ENCODE data around the gene MORN5.

Gene MORN5

DNA sequence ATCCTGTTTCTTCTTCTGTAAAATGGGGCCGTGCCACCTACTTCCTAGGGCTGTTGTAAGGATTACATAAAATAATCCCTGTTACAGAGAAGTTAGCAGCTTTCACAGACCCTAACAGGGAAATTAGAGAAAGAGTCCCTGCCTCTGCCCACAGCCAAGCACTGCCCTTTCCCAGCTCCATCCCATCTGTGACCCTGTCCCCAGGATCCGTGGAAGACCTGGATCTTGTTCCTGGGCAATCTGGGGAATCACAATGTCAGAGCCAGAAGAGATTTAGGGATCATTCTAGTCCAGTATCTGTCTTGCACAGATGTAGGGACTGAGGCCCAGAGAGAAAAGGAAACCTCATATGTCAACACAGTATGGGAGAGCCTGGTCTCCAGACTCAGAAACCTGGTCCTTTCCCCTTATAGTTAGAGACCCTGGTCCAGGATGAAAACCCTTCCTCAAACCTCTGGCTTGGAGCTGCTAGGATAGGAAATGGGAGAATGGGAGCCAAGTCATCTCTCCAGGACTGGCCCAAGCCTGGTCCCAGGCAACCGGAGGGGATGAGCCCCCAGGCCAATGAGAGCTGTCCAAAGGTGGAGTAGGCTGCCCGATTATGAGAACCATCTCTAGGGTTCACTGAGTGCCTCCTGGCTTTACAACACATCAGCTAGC is 56.6 kb downstream of the MORN5 start:
- DNase-seq (ENCODE audit: low spot score): no peak

DNA sequence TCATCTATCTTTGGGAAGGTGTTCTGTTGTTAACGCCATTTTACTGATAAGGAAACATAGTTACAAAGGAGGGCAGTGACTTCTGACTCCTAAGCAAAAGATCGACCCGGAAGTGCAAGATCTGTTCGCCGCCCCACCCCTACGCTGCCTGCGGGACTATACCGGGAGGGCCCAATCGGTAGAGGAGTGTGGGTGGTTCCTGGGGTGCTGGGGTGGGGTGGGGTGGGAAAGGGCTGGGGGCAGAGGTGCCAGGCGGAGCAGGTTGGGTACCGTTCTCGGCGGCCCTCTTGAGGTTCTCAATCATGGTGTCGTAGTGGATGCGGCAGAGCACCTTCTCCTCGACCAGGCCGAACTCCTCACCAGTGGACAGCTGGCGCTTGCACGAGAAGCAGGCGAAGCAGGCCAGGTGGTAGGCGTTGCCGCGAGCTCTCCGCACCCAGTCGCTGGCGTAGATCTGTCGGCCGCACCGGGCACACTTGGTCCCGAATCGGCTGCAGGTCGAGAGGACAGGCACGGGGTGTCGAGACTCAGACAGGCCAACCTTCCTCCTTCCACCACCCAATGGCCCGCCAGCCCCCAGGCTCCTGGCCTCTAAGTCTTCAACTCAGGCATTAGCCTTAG is 57.2 kb downstream of the MORN5 start:
- no peak for DNase-seq (ENCODE audit: low spot score)

- DNase-seq (ENCODE audit: low spot score): no peak
These were observed 57.9 kb downstream of the MORN5 start for GRCh38 chr9:122217640-122218039.

DNA sequence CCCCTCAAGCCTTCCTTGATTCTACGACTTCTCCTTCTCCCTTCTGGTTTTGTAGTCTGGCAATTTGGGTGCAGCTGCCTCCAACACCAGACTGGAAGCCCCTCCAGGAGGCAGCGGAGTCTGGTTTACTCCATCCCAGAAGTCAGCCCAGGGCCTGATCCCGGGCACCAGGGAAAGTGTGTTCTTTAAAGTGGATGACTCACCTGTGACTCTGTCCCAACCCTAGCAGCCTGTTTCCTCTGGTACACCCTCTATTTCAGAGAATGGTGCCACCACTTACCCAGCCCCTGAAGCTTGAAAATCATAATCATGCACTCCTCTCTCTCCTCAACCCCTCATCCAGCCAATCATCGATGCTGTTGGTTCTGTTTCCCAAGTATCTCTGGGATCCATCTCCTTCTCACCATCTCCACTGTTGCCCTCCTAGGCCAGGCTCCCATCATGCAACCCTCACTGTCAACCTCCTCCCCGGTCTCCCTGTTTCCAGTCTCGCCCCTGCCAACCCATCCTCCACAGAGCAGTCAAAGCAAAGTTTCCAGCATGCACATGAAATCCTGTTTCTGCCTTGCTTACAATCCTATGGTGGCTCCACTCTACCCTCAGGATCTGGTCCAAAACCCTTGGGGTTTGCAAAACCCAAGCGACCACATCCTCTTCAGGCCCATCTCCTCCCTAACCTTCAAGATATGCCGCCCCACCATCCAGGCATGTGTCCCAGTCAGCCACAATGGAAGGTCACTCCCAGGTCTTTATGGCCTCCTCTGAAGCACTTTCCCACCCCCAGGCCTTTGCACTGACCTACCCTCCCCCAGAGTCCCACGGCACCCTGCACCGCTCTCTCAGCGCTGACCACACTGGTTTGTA is 58.6 kb downstream of the MORN5 start:
- no peak for DNase-seq (ENCODE audit: low spot score)

- DNase-seq (ENCODE audit: low spot score): no peak
These were observed 59.5 kb downstream of the MORN5 start for GRCh38 chr9:122218935-122219855.

DNA sequence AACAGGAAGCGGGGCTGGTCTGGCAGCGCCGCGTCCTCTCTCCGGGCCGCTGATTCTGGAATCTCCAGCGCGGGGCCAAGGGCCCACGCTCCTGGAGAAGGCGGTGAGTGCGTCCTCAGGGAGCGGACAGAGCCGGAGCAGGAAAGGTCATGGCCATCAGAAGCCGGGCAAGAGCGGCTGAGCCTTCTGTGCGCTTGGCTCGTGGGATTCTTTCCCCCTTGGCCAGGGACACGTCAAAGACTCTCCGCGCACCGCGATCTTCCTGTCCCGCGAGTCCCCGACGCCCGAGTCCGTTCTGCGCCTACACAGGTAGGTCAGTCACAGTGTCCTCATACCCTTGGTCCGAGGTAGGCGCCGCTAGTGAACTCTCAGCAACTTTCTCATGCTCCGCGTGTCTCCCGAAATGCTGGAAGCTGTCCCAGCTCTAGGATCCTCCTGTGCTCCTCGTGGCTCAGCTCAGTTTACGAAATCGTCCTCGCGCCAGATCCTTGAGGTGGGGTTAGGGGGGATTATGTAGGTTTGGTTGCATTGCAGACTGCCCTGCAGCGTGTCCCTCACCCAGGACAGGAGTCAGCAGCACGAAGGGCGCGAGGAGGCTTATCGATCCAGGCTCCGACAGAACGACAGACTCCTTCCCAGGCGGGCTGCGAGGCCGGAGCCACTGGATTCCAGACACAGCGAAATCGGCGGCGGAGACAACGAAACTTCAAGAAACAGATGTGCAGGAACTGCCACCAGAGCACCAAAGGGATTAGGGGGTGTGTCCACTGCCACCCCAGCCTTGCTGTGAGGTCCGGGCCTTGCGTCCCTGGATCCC is 60.4 kb downstream of the MORN5 start:
- DNase-seq (ENCODE audit: low spot score): no peak

DNA sequence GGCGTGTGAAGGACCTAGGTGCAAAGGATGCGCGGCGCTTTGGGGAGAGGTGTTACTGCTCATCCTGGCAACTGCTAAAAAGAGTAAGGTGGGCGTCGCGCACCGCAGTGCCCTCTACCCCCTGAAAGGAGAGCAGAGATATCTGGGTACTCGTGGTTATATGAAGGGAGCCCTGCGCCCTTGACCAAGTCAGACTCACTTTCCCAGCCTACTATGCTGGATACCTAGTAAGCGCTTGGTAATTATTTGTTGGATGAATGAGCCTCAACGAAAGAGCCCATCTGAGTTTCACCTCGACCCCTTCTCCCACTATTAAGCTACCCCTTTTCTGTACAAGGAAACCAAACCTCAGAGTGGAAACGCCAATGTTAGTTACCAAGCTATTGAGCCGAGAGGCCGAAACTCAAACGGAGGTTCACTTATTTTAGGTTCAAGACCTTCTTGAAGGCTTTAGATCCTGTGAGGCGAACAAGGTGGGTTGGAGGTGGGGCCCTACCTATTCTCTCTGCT is 61.0 kb downstream of the MORN5 start:
- DNase-seq (ENCODE audit: low spot score): no peak

DNA sequence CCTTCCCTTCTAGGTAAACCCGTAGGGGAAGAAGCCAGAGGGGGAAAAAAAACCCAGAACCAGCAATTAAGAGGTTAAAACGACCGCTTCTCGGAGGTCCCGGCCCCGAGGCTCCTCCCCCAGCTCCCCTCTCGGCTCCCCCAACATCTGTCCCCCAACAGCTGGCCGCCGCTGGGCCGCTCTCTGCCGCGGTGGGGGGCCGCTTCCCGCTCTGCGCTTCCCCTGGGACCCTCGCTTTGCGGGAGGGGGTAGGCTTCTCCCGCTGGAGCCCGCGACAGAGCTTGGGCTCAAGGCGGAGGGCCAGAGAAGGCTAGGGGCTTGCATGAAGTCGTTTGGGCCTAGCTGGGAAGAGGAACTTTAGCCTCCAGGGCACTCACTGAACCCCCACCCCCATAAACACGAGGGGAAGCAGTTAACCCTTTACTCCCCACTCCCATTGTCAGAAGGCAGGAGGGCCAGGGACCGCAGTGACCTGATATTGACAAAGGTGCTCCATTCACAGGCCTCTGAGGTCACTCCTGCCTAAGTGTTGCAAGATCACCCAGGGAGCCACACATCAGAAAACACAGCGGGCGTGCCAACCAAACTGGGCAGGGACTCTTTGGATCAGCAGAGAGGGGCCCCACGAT is 61.6 kb downstream of the MORN5 start:
- DNase-seq (ENCODE audit: low spot score): no peak

DNA sequence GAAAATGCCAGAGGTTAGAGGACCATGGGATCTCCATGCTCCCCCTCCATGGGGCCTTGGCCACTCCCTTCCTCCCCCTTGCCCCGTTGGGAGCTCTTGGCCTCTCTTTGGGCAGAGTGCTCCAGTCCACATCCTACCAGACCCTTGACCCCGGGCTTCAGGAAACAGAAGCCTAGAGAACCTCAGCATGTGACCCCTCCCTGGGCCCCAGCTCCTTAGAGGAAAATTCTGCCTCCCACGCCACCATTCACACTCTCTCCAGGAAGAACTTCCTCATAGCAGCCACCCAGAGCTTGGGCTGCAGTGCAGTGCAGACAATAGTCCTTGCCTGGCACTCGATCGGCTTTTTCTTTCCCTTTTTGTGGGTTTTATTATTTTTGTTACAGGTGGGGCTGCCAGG is 63.1 kb downstream of the MORN5 start:
- DNase-seq (ENCODE audit: low spot score): no peak

DNA sequence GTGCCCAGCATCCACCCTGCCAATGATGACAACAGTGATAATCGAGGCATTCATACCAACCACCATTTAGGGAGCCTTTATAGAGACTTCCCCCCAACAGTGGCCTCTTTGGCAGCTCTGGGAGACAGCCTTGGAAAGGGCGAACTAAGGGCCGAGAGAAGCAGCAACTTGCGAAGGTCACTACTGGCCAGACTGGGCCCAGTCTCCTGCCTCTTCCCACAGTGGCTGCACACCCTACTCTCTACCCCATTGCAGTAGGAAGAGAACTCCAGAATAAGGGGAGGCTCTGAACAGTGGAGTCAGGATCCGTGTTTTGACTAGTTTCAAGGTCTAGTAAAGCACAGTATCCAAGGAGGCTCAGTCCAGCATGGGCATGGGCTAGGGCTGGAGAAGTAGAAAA is 63.7 kb downstream of the MORN5 start:
- DNase-seq (ENCODE audit: low spot score): no peak

GRCh38 chr9:122225312-122226141 is 65.8 kb downstream of the MORN5 start:
- DNase-seq (ENCODE audit: low spot score): no peak

GRCh38 chr9:122226142-122226757 is 66.5 kb downstream of the MORN5 start:
- no peak for DNase-seq (ENCODE audit: low spot score)

GRCh38 chr9:122226758-122227574 is 67.3 kb downstream of the MORN5 start:
- no peak for DNase-seq (ENCODE audit: low spot score)

GRCh38 chr9:122227575-122227900 is 67.8 kb downstream of the MORN5 start:
- DNase-seq (ENCODE audit: low spot score): no peak

DNA sequence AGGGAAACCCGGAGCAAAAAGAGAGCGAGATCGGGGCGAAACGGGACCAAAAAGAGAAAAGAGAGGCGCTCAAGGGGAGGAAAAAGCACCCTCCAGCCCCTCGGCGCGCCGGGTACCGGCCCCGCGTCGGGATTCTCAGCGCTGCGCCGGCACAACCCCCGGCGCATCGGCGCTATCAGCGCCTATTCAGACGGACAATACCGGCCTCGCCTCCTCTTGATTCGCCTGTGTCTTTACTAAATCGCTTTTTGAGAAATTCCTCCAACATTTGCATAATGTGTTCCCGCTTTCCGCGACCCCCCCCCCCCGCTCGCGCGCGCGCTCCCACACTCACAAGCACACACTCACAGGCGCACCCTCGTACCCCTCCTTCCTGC is 68.5 kb downstream of the MORN5 start:
- no peak for DNase-seq (ENCODE audit: low spot score)

GRCh38 chr9:122228568-122229484 is 69.1 kb downstream of the MORN5 start, which contains the start of gene LHX6:
Gene LHX6 (minus strand): TSS chr9:122228957. CDS start chr9:122228740, 217 bp downstream.
- DNase-seq (ENCODE audit: low spot score): no peak

DNA sequence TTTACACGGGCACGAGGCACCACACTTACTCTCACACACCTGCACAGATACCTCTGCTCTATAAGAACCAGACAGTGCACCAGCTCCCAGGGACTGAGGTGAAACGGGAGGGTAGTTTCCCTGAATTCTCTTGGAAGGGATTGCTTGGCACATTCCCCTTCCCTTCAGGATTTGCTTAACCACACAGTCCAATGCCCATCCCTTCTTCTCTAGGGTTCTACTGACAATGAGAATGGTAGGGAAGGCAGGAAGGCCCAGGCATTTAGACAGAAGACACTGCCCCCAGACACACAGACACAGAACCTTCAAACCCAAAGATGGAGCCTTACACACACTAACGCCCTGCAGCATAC is 69.8 kb downstream of the MORN5 start:
- no peak for DNase-seq (ENCODE audit: low spot score)
